HG02571 (cell line): ENCODE data around the gene ARHGAP27.

Source experiments
- ATAC-seq: cut with Tn5 transposase; IDR thresholded peaks from one replicate; pipeline ENCODE4 v1.9.1; 2021; ENCODE audit warnings: mild to moderate bottlenecking, moderate library complexity; ENCODE audit not compliant: unreplicated experiment

ARHGAP27 gene

DNA sequence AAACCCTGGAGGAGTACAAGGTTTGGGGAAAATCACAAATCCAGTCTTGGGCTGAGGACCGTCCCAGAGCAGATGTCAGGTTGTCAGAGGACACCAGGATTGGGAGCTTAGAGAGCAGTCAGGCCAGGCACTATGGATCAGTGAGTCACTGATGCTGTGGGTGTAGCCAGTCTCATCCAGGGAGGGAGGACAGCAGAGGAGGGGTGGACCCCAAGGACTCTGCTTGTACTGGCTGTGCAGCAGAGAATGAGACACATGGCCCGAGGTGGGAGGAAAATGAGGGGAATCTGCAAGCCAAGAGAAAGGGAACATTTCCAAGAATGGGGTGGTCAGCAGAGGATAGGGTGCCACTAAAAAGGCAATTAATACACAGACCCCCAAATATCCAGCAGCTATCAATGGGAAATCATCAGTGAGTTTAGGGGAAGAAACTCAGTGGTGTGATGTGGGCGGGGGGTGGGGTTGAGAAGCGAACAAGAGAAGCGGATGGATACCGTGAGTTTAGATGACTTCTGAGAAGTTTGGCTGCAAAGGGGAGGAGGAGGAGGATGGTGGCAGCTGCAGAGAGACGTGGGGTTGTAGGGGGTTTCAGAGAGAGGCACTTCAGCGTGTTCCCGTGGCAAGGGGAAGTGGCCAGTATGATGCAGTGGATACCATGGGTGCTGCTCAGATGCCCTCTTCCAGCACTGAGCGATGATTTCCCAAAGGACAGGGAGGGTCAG is 43.9 kb downstream of the ARHGAP27 start:
- no peak for ATAC-seq

DNA sequence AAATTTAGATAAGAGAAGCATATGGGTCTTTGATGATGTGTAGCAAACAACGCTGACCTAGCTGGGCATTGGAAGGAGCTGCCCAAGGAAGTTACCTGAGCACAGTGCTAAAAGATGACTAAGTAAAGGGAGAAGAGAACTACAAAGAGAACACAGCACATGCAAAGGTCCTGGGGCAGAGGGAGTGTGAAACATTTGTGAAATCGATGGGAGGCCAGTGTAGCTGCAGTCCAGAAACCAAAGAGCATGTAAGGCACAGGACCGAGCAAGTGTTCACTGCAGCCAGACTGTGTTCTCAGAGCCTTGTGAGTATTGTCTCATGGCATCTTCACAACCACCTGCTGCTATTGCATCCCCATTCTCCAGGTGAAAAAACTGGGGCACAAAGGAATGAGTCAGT is 44.9 kb downstream of the ARHGAP27 start:
- ATAC-seq: no peak

DNA sequence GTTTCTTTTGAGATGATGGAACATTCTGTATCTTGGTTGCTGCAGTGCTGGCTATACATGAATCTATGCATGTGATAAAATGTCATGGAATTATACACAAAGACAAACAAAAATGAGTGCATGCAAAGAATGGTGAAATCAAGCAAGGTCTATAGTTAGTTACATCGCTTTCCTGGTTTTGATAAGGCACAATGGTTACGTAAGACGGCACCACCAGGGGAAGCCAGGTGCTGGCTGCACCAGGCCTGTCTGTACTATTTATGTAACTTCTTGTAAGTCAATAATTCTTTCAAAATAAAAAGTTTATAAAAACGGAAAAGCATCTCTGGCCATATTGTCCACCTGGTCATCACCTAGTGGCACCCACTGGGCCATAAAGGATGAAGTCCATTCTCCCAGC is 46.5 kb downstream of the ARHGAP27 start:
- ATAC-seq: no peak

- no peak for ATAC-seq
These were observed 47.2 kb downstream of the ARHGAP27 start for GRCh38 chr17:45385331-45385997.

- ATAC-seq: no peak
These were observed 47.8 kb downstream of the ARHGAP27 start for GRCh38 chr17:45384789-45385262.

DNA sequence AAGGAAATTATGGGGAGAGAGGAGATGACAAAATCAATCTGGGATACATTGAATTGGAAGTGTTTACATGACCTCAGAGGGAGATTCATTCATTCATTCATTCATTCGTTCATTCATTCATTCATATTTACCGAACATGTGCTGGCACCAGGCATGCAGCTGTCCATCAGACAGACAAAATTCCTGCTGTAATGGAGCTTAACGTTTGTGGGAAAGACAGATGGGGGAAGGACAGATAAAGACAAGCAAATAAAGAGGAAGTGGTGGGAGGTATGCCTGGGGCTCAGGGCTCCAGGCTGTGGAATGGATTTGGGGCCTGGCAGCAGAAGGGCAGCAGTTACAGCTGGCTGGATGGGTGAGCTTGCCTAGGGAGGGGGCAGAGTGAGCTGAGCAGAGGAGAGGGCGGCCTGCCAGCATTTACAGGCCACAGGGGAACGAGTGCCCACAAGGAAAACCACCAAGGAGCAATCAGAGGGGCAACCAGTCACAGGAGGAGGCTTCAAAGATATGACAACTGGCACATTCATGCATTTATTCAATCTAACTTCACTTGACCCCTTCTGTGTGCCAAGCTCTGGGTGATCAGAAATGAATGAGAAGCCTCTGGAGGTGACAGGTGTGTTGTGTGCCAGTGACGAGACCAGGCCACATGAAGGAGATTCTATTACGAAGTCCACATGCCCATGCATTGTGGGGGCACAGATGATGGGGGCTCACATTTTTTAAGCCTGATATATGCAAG is 48.5 kb downstream of the ARHGAP27 start:
- no peak for ATAC-seq

- no peak for ATAC-seq
These were observed 49.7 kb downstream of the ARHGAP27 start for GRCh38 chr17:45383003-45383402.

DNA sequence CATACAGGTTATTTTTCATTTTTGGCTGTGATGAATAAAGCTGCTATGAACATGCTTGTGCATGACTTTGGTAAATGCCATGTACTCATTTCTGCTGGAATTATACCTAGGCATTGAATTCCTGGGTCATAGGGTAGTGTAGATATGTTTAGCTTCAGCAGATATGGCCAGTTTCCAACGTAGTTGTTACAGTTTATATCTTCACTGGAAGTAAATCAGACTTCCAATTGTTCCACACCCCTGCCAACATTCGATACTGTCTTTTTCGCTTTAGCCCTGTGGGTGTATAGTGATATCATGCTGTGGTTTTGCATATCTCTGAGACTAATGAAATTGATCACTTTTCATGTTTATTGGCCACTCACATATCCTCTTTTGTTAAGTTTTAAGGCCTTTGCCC is 50.4 kb downstream of the ARHGAP27 start:
- ATAC-seq: no peak

DNA sequence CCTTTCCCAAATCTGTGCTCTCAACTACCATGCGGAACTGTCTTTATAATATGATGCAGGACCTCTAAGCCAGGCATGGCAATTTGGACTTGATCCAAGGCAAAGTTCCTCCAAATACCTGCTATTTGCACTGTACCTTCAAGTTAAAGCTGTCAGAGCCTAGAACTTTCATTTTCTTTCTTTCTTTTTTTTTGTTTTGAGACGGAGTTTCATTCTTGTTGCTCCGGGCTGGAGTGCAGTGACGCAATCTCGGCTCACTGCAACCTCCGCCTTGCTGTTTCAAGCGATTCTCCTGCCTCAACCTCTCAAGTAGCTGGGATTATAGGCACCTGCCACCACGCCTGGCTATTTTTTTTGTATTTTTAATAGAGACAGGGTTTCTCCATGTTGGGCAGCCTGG is 51.7 kb downstream of the ARHGAP27 start:
- ATAC-seq: no peak

- no peak for ATAC-seq
These were observed 52.5 kb downstream of the ARHGAP27 start for GRCh38 chr17:45380046-45380765.

DNA sequence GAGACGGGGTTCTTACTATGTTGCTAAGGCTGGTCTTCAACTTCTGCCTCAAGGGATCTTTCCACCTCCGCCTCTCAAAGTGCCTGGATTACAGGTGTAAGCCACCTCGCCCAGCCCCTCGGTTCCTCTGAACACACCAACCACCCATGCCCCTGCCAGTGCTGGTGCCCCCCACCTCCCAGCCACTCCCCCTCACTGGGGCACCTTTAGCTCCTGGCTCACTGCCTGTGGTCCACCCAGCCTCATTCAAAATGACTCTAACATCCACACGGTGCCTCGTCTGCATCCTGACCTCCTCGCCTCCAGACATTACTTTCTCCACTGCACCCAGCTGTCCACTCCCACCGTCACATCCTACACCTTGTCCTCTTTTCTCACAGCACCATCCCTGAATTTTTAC is 55.3 kb downstream of the ARHGAP27 start:
- ATAC-seq: no peak

DNA sequence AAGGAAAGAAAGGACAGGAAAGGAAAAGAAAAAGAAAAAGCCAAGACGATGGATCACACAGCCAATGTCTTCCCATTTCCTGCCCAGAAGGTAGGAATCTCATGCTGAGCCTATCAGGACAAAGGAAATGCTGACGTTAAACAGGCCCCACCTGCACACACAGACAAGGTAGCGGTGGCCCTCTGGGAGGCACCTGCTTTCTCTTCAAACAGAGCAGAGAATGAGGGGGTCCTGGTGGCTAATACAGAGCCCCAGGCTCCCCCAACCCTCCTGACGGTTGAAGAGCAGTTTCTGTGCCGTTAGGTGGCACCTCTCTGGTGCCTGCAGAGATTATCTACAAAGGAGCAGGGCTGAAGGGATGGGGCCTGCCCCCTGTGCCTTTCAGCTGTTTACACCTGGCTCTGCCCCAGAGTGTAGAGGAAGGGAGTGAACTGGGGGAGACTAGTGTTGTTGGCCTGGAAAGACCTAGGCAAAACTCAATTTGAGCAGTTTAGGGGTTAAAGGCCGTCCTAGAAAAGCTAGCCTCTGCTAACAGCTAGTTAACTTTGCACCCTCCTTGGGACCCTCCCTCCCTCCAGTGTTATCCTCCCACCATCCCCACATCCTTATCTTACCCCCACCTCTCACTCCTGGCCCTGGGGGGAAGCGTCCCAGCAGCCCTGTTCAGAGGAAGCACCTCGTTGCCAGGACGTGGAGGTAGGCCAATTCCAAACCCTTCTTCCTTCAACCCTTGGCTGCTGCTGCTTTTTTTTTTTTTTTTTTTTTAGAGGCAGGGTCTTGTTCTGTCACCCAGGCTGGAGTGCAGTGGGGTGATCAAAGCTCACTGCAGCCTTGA is 56.3 kb downstream of the ARHGAP27 start:
- ATAC-seq: no peak

GRCh38 chr17:45374501-45374900 is 58.2 kb downstream of the ARHGAP27 start:
- no peak for ATAC-seq

DNA sequence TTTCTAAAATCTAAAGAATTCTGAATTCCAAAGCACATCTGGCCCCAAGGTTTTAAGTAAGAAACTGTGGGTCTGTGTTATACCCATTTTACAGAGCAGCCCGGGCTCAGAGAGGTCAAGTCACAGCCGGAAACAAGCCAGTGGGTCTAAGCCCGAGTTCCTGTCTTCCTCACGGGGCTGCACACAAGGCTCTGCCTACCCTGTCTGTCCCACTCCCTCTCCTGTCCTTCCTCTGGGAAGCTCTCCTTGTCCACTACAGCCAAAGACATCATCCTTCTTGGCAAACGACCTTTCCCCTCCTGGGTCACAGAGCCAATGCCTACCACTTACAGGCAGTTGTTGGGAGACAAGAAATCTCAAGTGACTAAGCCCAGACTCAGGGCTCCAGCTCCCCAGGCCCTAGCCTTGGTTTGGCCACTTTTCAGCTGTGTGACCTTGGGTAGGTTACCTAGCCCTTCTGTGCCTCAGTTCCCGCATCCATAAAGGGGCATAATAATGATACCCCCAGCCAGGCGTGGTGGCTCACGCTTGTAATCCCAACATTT is 60.3 kb downstream of the ARHGAP27 start:
- no peak for ATAC-seq

- ATAC-seq: no peak
These were observed 61.0 kb downstream of the ARHGAP27 start for GRCh38 chr17:45371414-45372324.

DNA sequence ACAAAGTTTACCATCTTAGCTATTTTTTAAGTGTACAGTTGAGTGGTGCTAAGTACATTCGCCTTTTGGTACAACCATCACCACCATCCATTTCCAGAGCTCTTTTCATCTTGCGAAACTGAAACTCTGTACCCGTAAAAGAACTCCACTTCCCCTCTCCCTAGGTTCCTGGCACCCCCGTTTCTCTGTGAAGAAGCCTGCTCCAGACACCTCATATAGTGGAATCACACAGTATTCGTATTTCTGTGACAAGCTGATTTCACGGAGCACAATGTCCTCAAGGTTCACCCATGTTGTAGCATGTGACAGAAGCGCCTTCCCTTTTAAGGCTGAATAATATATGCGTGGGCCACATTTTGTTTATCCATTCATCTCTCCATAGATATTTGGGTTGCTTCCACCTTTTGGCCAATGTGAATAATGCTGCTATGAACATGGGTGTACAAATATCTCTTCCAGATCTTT is 61.7 kb downstream of the ARHGAP27 start:
- no peak for ATAC-seq

GRCh38 chr17:45369421-45369820 is 63.2 kb downstream of the ARHGAP27 start:
- ATAC-seq: no peak

GRCh38 chr17:45368651-45369050 is 64.0 kb downstream of the ARHGAP27 start:
- no peak for ATAC-seq

DNA sequence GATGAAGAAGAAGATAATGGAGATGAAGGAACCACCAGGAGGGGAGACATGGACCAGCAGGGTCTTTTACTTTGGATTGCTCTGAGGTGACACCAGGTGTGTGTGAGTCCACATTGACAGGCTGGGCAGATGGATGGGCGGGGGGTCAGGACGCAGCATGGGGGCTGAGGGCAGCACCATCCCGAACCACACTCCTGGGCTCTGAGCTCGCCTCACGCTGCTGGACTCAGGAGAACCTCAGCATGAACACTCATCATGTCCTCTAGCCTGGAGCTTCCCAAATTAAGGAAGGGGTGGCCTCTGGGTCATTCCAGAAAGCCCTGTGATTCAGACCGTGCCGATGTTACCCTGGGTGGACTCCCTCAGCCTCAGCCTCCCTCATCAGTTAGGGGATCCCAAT is 65.5 kb downstream of the ARHGAP27 start:
- ATAC-seq: no peak
